Body of pancreas (tissue), 4 donors: ENCODE measurements around the gene SESTD1.

Source experiments
- POLR2A ChIP-seq, 3 donors: fragments of 450-650 bp; IDR thresholded peaks; one replicate each; pipeline ENCODE4 v1.6.1; 2016; ENCODE audit warnings: antibody characterized with exemption in 3 of 3, mild to moderate bottlenecking in 2 of 3
- TF ChIP-seq, protein P1 (sequence below), 7 experiments: fragments of 450-650 bp in 4 of 7; fragments of 200-600 bp in 3 of 7; sonication (generic) in 3 of 7; IDR thresholded peaks; one replicate each; pipeline ENCODE4 v1.5.1; 2016 to 2019; ENCODE audit warnings: antibody characterized with exemption in 7 of 7

DNA sequence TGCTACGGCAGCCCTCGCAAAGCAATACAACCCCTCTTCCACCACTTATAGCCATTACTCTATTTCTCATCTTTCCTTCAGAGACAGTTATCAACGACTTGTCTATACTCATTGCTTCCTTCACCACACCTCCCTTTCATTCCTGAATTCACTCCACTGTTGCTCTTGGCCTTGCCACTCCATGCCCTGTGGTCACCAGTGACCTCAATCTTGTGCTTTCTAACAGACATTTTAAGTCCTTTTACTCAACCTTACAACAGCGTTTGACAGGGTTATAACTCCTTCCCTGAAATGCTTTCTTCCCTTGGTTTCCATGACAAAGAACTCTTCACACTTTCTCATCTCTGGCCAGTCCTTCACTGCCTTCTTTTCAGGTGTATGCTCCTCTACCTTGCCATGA is 124.1 kb downstream of the SESTD1 start:
- TF ChIP-seq, protein P1, sequence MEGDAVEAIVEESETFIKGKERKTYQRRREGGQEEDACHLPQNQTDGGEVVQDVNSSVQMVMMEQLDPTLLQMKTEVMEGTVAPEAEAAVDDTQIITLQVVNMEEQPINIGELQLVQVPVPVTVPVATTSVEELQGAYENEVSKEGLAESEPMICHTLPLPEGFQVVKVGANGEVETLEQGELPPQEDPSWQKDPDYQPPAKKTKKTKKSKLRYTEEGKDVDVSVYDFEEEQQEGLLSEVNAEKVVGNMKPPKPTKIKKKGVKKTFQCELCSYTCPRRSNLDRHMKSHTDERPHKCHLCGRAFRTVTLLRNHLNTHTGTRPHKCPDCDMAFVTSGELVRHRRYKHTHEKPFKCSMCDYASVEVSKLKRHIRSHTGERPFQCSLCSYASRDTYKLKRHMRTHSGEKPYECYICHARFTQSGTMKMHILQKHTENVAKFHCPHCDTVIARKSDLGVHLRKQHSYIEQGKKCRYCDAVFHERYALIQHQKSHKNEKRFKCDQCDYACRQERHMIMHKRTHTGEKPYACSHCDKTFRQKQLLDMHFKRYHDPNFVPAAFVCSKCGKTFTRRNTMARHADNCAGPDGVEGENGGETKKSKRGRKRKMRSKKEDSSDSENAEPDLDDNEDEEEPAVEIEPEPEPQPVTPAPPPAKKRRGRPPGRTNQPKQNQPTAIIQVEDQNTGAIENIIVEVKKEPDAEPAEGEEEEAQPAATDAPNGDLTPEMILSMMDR (IDR thresholded peaks at IDR 0.05) = no peak
- TF ChIP-seq POLR2A (IDR thresholded peaks at IDR 0.05) = no peak
